Right renal pelvis (tissue), 4 donors: ENCODE measurements around the gene DNAH9. TPM values are rescaled to one million over a fixed set of nuclear protein-coding genes. Genes with fewer than 3 reads are reported as not detected.

Experiments used
- DNase-seq, 4 donors: peaks; one replicate each; pipeline ENCODE4 v3.0.0-alpha.2; 2013; ENCODE audit warnings: low read depth in 4 of 4, low spot score in 3 of 4, missing footprints in 1 of 4
- polyA plus RNA-seq, 4 donors: library from polyadenylated mRNA; unstranded; fragments of 120-200 nt; gene quantifications; one replicate each; pipeline ENCODE4 v1.2.1, GENCODE V29; 2013; ENCODE audit not compliant: insufficient read length in 4 of 4

Gene DNAH9
- polyA plus RNA-seq, 4 donors: 4.6 to 12.0 (median 5.3) TPM

DNA sequence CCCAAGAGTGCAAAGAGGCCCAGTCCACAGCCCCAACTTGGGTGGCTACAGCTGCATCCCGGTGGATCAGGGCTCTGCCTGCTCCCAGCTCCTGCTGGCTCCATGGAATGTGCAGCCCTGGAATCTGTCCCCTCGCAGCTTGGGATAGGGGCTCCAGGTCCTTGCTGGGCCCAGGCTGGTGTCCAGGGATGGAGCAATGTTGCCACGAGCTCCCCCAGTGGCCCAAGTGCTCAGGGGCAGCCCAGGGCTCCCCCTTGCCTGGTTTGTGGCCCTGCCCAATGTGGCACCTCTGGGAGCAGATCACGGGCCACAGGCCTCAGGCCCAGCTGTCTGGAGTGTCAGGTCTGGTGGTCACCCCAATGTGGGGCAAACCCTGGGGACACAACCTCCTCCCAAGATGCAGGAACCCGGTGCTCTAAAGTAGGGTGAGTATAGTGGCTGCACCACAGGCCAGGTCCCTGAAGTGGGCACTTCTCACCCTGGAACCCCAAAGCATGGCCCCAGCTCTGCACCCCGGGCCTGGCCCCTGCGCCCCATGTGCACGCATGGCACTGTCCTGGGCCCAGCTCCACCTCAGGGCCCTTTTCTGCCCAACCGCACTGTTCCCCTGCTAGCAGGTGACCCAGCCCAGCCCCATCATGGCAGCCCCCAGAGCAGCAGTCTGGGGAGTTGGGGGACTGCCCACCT, 14.8 kb upstream of the DNAH9 start:
- no peak for DNase-seq

GRCh38 chr17:11589716-11590115, 8.6 kb upstream of the DNAH9 start:
- peak in 1 of 4 donors; percentile 16 for DNase-seq

- DNase-seq: no peak
These were observed 3.4 kb downstream of the DNAH9 start for GRCh38 chr17:11601661-11602060.

- peak in 3 of 4 donors; percentile 50 to 66 (median 63) for DNase-seq
These were observed 10.1 kb downstream of the DNAH9 start for GRCh38 chr17:11608396-11608795.

DNA sequence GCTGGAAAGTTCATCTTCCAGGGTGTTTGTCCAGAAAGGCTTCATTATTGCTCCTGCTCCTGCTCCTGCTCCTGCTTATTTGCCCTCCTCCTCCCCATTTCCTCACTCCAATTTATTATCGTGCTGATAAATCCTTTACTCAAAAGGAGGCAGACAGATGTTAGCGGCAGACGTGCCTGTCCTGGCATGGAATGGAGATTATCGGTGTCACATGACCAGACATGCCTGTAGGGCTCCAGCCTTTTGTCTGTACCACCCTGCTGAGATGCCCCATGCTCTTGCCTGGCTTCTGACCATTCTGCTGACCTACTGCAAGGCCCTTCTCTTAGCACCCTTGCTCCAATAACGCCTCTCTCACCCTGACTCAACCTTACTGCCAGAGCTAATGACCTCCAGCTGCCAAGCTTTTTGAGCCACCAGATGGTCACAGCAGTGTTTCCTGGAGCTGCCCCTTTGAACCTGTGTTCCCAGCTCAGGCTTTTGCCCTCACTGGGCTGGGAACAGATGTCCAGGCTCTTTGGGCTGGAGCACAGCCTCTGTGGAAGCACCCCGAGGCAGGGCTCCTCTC, 12.8 kb downstream of the DNAH9 start:
- DNase-seq: no peak

DNA sequence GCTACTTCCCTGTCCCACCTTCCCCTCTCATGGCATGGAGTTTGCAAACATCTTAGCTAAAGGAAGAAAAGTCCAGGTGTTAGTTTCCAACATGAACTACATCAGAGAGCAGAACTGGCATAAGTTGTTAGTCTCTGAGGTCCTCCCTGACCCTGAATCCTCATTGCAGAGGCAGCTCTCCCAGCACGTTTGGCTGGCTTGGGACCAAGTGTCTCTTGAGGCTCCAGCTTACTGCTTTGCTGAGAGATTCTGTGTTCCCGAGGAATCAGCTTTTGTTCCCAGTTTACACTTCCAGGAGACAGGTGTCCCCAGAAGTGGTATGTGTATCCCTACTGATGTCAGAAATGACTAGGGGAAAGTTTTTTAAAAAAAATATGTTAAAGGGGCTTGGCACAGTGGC, 14.7 kb downstream of the DNAH9 start:
- DNase-seq: no peak

- no peak for DNase-seq
These were observed 20.7 kb downstream of the DNAH9 start for GRCh38 chr17:11618861-11619566.

- no peak for DNase-seq
These were observed 24.2 kb downstream of the DNAH9 start for GRCh38 chr17:11622492-11622891.

GRCh38 chr17:11624976-11625375, 26.7 kb downstream of the DNAH9 start:
- no peak for DNase-seq

DNA sequence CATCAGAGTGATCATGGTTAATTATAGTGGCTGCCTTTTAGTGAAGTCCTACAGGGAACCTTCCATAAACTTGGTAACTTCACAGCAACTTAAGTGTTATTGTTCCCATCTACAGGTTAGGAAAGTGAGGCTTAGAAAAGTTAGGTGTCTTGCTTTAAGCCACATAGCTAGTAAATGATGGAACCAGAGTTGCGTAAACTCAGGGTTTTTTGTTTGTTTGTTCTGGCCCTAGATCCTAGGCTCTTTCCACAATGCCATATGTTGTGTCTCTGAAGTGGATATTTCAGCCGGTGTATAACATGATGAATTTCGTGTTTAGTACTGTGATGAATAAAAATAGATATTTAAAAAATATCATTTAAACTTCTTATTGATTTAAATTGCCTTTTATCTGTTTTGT, 27.6 kb downstream of the DNAH9 start:
- no peak for DNase-seq

DNA sequence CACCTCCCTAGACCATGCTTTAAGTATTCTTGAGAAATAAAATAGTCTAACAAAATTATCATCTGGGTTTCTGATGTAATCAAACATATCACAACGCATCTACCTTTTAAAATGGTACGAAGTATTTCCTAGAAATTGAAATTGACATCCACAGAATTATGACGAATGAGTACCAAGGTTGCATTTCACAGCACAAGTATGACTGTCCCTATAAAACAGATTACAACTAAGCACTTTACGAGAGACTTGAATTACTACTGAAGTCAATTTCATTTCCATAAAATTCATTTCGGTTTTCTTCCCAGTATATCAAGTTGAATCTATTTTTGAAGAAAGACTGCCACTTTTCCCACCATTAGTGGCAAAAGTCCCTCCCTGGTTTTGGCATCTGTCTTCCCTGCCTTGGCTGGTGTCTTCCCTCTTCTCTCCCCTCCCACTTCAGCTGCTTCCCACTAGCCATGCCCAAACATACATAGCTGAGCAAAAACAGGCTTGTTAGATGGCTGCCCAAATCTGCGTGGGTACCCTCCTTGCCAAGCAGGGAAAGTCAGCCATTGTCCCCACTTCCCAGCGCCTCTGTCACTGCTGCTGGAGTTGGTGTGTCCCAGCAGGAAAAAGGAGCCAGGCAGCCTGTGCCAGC, 29.2 kb downstream of the DNAH9 start:
- no peak for DNase-seq

- no peak for DNase-seq
These were observed 30.1 kb downstream of the DNAH9 start for GRCh38 chr17:11628374-11628773.

DNA sequence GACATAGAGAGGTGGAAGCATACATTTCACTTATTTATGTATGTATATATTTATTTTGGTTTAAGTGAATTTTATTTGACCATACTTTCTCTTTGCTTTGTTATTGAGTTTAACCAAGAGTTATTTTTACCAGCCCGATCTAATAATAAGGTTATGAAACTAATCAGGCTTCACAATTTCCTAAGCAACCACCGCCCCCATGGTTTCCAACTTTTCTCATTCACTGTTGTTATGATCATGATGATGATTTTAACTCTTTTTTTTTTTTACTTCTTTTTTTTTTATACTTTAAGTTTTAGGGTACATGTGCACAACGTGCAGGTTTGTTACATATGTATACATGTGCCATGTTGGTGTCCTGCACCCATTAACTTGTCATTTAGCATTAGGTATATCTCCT, 30.6 kb downstream of the DNAH9 start:
- DNase-seq: no peak

DNA sequence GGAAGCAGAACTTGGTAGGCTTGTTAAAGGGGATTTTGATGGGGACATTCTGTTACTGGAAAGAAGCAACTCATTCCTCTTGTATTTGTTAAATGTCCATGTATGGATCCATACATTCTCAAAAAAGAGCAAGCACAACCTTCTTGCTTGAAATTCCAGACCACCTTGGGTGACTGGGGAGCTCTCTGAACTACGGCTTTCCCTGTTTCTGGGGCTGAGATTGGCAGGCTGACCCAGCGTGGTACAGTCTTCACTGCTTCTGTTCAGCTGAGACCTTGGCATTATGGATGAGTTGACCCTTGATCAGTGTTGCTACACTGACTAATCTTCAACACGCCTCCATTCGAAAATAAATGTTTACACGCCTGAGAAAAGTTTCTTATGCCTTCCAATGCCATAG, 38.5 kb downstream of the DNAH9 start:
- DNase-seq: no peak

GRCh38 chr17:11637796-11638195, 39.5 kb downstream of the DNAH9 start:
- no peak for DNase-seq

- no peak for DNase-seq
These were observed 40.5 kb downstream of the DNAH9 start for GRCh38 chr17:11638700-11639265.

- no peak for DNase-seq
These were observed 41.6 kb downstream of the DNAH9 start for GRCh38 chr17:11639736-11640462.

DNA sequence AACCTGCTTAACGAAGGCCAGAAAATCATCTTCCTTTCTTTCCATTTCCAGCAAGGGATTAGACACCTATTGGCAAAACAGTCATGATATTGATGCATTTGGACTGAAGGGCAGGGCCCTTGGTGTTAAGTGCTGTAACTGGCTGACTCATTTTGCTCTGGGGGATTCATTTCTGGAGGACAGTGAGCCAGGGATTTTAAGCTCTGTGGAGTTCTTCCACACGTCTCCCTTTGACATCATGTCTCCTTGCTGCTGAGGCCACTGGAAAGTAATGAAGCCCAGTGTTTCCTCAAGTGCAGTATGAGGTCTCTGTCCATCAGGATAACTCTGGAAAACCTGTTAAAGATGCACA, 42.2 kb downstream of the DNAH9 start:
- no peak for DNase-seq

- no peak for DNase-seq
These were observed 43.4 kb downstream of the DNAH9 start for GRCh38 chr17:11641521-11642275.

DNA sequence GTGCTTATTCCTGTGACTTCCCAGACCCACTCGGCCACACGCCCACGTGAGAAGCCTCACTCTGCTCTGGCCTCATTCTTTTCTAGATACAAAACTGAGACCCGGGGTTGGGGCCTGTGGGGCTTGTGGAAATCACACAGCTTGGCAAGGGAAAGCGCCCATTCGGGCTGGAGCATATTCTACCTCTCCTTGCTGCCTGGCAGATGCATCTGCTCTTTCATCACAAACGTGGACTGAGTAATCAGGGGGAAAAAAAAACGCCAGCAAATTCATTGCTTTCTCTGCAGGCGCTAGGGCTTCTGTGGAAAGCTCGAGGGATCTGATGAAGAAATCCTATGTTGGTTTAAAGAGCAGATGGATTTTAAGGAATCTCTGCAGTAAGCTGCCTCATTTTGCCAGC, 44.4 kb downstream of the DNAH9 start:
- no peak for DNase-seq
